Stimulated activated CD4-positive, alpha-beta T cell treated with anti-CD3 and anti-CD28 coated beads, Interleukin-15, amount 100 ng/mL, for 24 hours (primary cell): Measurements from ENCODE around the gene DDX4.
"Not testable (repeated sequence)": the region's sequence is repeated elsewhere in the genome, so short reads cannot be mapped to it uniquely, and the experiment has no call there.

Source experiments
- DNase-seq: peaks from one replicate; pipeline ENCODE4 v3.0.0-alpha.2; 2020

Gene DDX4

DNA sequence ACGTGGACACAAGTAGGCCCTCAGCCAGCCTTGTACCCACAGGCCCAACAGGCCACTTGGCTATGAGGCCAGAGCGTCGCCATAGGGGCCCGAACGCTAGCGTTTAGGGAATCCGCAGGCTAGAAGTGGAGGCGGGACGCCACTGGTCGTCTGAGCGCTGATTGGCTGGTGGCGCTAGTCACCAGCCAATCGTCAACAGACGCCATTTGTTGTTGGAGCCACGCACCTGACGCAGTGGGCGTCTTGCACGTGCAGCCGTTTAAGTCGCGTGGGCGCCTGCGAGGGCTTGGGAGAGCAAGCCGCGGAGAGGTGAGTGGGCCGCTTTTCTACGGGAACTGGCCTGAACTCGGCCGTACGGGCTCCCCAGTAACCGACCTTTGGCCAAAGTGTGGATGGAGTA lies at the start of gene DDX4:
TSS of gene DDX4 (plus strand) at position 269 of the 400 bp plus-strand sequence. CDS start 903 bp downstream, outside the sequence.
- DNase-seq = no peak

DNA sequence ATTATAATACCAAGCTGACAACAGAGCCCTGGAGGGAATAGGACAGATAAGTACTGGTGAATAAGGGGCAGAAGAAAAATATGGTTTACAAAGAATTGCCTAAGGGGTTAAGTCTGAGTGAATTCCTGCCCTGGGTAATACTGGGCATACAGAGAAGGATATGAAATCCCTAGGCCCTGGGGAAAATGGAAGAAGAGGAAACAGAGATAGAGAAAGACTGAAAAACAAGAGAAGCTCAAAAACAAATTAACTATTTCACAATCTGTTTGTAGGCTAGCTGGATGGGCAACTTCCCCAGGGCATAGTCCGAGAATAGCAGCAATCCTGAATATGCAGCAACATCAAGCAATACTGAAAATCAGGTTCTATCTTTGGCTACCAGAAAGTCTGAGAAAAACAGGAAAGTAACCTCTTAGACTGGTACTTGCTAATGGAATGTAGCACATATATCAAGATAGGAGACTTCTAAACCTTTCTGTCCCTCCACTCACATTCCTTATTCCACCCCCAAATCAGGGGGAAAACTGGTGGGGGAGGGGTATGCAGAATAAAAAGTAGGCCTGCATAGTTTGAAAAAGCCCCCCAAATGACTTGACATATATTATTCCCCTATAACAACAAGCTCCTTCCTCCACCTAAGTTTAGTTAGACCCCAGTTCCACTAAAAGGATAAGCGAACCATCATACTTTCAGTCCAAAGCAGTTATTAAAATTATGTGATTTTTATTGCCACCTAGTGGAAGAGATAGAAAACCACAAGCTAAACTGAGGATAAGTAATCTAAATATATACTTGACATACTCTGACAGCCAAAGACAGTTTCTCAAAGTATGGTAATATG lies 46.4 kb upstream of the DDX4 start:
- DNase-seq = no peak

- DNase-seq = no peak
Observed at GRCh38 chr5:55692106-55692417, 45.8 kb upstream of the DDX4 start.

- DNase-seq = no peak
Observed at GRCh38 chr5:55692509-55692908, 45.4 kb upstream of the DDX4 start.

DNA sequence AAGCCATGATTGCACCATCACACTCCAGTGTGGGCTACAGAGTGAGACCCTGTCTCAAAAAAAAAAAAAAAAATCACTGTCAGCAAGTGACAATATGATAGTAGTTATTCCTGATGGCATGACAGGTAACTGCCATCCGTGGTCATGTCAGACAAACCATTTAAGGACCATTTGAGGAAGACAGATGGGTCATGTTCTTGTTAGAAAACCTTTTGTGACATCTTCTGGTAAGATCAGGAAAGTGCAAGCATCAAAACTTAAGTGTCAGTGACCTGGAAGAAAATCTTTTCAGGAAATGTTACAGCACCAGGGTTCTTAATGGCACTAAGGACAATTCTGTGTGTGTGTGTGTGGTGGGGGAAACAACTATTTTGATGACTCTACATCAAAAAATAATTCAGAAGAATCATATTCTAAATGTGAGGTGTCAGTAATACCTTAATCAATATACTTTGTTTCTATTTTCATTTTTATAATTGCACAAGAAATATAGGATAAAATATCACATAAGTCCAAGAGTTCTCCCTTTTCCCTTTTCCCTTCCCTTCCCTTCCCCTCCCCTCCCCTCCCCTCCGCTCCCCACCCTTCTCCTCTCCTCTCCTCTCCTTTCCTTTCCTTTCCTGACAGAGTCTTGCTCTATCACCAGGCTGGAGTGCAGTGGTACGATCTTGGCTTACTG lies 43.6 kb upstream of the DDX4 start:
- DNase-seq = no peak

- not testable (repeated sequence) for DNase-seq
Observed at GRCh38 chr5:55696704-55697103, 41.2 kb upstream of the DDX4 start.

DNA sequence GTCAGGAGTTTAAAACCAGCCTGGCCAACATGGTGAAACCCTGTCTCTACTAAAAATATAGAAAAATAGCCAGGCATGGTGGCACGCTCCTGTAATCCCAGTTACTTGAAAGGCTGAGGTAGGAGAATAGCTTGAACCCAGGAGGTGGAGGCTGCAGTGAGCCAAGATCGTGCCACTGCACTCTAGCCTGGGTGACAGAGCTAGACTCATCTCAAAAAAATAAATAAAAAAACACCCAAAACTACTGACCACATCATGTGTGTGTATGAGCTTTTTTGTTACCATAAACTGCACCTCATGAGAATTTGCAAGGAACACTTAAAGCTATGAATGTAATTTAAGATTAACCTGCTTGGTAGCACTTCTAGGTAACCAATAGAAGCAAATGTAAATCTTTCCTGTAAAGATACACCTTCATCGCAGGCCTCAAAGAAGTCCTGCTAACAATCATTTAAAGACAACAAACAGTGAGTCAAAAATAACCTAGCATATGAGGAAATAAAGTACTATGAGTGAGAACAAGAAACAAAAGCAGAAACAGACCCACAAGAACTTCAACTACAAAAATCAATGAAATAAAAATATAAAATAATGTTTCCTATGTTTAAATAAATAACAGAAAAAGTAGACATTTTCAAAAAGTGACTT lies 38.7 kb upstream of the DDX4 start:
- DNase-seq = no peak

GRCh38 chr5:55700745-55701144 lies 37.1 kb upstream of the DDX4 start:
- DNase-seq = no peak

DNA sequence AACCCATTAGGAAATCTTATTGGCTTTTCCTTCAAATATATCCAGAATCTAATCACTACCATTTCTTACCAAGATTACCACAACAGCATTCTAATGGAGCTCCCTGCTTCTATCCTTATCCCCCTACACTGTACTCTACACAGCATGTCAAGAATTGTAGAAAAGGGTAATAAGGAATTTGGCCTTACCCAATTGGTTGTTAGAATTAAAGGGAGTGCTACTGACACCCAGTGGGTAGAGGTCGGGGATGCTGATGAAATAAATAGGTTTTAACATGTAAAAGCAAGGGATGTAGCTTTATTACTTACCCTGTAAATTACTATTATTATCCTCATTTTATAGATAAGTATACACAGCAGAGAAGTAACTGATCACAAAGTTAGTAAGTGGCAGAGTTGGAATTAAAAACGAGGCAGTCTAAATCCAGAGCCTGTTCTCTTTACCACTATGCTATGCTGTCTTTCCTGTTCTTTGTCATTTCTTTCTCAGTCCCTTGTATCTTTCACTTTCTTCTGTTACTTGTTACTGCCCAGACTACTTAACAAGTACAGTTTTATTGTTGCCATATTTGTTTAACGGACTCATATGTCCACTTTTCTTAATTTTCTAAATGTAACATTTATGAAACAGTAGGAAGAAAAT lies 36.3 kb upstream of the DDX4 start:
- no peak for DNase-seq

GRCh38 chr5:55702598-55703345 lies 35.1 kb upstream of the DDX4 start:
- no peak for DNase-seq

- DNase-seq = no peak
Observed at GRCh38 chr5:55706230-55706629, 31.6 kb upstream of the DDX4 start.

GRCh38 chr5:55708732-55709131 lies 29.1 kb upstream of the DDX4 start:
- no peak for DNase-seq

- DNase-seq = peak; percentile 7
Observed at GRCh38 chr5:55711507-55712022, 26.3 kb upstream of the DDX4 start.

DNA sequence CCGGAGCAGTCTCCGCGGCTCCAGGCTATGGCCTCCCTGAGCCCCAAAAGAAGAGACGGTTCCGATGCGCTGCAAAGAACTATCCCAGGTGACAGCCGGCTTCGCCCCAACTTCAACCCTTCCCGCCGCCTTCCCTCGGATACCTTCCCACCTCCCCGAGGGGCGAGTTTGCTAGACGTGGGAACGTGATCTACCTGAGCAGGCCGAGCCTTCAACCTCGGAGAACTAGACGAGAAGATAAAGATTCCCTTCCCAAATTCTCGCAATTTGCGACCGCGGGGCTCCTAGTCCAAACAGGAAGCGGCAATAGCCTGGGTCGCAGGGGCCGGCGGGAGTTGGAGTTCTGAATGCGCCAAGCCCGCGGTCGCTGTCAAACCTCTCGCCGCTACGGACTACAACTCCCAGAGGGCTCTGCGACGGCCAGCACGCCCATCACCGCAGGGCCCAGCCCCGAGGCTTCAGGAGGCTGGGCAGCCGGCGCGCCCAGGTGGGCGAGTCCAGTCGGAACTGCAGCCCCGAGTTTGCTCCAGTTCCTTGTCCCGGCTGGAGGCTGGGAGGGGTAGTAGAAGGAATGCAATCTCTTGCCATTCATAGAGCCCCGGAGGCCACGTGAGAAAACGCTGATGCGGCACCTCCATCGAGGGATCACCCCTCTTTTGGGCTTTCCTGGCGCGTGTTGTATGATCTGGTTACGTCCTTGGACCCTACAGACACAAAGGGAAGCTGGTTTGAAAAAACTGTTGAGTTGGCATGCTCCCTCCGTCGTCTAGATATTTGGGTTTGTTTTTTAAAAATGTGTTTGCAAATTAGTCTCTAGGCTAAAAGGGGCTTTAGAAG lies 25.6 kb upstream of the DDX4 start, which contains the start of gene SLC38A9:
TSS of gene SLC38A9 (minus strand) at position 302 of the 837 bp plus-strand sequence. CDS start 14,366 bp downstream, outside the sequence.
- peak; percentile 97 for DNase-seq

- no peak for DNase-seq
Observed at GRCh38 chr5:55713871-55714270, 24.0 kb upstream of the DDX4 start.

DNA sequence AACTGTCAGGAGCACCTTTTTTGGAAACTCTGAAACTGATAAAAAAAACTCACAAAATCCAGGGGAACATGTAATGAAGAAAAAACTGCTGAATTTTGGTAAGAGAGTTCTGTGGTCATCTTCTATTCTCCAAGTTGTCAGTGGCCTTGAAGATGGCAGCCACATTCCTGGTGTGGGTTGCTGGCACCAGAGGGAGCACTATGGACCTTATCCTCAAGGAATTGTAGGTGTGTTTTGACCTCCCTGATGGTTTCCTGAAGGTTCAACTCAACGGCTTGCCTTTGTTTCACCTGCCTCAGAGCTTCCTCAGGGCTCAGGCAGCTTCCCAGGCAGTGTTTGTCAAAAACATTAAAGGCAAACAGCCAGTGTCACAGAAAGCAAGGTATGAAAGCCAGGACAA lies 23.5 kb upstream of the DDX4 start:
- no peak for DNase-seq

- DNase-seq = no peak
Observed at GRCh38 chr5:55714749-55715148, 23.1 kb upstream of the DDX4 start.

GRCh38 chr5:55715519-55716078 lies 22.3 kb upstream of the DDX4 start:
- DNase-seq = no peak

GRCh38 chr5:55719026-55719425 lies 18.8 kb upstream of the DDX4 start:
- not testable (repeated sequence) for DNase-seq

DNA sequence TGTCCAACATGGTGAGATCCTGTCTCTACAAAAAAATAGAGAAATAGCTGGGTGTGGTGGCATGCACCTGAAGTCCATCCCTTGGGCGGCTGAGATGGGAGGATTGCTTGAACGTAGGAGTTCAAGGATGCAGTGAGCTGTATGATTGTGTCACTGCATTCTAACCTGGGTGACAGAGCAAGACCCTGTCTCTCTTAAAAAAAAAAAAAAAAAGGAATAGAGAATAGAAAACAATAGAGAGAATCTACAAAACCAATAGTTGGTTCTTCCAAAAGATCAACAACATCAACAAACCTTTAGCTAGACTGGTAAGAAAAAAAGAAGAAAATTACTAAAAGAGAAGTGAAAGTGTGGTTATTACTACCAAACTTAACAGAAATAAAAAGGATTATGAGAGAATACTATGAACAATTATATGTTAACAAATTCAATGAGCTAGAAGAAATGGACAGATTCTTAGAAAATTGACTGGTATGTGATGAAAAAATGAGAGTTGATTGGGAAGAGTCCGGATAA lies 17.6 kb upstream of the DDX4 start:
- no peak for DNase-seq

DNA sequence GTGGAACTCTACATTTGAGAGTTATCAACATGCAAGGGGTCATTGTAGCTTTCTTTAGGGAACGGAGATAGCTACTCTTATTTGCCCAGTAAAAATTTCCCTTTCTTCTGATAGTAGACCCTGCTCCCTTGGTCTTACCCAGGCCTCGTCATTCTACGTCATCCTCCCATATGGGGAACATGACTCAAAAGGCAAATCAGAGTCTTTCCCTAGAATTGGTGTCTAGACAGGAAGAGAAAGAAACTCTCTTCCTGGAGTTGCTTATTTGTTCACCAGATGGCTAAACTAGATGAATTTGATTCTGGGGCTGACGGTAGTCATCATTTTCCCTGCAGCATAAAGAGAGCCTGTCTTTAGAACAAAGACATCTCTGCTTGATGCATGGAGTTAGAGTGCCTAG lies 13.6 kb upstream of the DDX4 start:
- DNase-seq = no peak
